HG03060 (cell line): ENCODE data around the gene CRIP3.
"Not testable (repeated sequence)": the region's sequence is repeated elsewhere in the genome, so short reads cannot be mapped to it uniquely, and the experiment has no call there.

Experiments
- ATAC-seq: cut with Tn5 transposase; IDR thresholded peaks from one replicate; pipeline ENCODE4 v1.9.1; 2021; ENCODE audit warnings: low read depth, moderate number of reproducible peaks; ENCODE audit not compliant: unreplicated experiment

The CRIP3 gene

GRCh38 chr6:43308101-43308989 is at the start of gene CRIP3:
Gene CRIP3 (minus strand): TSS chr6:43308826. CDS start chr6:43308792, 34 bp downstream.
- ATAC-seq = no peak

GRCh38 chr6:43355862-43356590 is 47.4 kb upstream of the CRIP3 start:
- no peak for ATAC-seq

- ATAC-seq = not testable (repeated sequence)
Observed at GRCh38 chr6:43351951-43352350, 43.3 kb upstream of the CRIP3 start.

GRCh38 chr6:43347444-43347843 is 38.8 kb upstream of the CRIP3 start:
- ATAC-seq = no peak

- ATAC-seq = no peak
Observed at GRCh38 chr6:43347021-43347420, 38.4 kb upstream of the CRIP3 start.

- not testable (repeated sequence) for ATAC-seq
Observed at GRCh38 chr6:43346243-43346642, 37.6 kb upstream of the CRIP3 start.

GRCh38 chr6:43339168-43339567 is 30.5 kb upstream of the CRIP3 start:
- ATAC-seq = peak; percentile 55

GRCh38 chr6:43338243-43338642 is 29.6 kb upstream of the CRIP3 start:
- ATAC-seq = no peak

- ATAC-seq = no peak
Observed at GRCh38 chr6:43336382-43336781, 27.8 kb upstream of the CRIP3 start.

GRCh38 chr6:43335469-43335868 is 26.8 kb upstream of the CRIP3 start:
- ATAC-seq = no peak

- no peak for ATAC-seq
Observed at GRCh38 chr6:43334466-43335095, 26.0 kb upstream of the CRIP3 start.

GRCh38 chr6:43331891-43332290 is 23.3 kb upstream of the CRIP3 start:
- no peak for ATAC-seq

GRCh38 chr6:43331470-43331869 is 22.8 kb upstream of the CRIP3 start:
- ATAC-seq = no peak

- no peak for ATAC-seq
Observed at GRCh38 chr6:43328528-43328927, 19.9 kb upstream of the CRIP3 start.

- ATAC-seq = no peak
Observed at GRCh38 chr6:43325876-43326275, 17.2 kb upstream of the CRIP3 start.

- ATAC-seq = no peak
Observed at GRCh38 chr6:43318011-43318410, 9.4 kb upstream of the CRIP3 start.

- ATAC-seq = no peak
Observed at GRCh38 chr6:43313813-43314212, 5.2 kb upstream of the CRIP3 start.

- no peak for ATAC-seq
Observed at GRCh38 chr6:43311666-43312065, 3.0 kb upstream of the CRIP3 start.

GRCh38 chr6:43310624-43311023 is 2.0 kb upstream of the CRIP3 start:
- no peak for ATAC-seq

- ATAC-seq = no peak
Observed at GRCh38 chr6:43310134-43310533, 1.5 kb upstream of the CRIP3 start.

GRCh38 chr6:43308990-43309477 is 408 bp upstream of the CRIP3 start:
- ATAC-seq = no peak
